Adrenal gland (tissue), 5 donors: Measurements from ENCODE around the gene TMEM50A.

Experiments
- POLR2A ChIP-seq, 2 donors: fragments of 450-650 bp; IDR thresholded peaks; one replicate each; pipeline ENCODE4 v1.6.1; 2017; ENCODE audit warnings: antibody characterized with exemption in 2 of 2, mild to moderate bottlenecking in 2 of 2, moderate library complexity in 1 of 2
- TF ChIP-seq, protein P1 (sequence below), 6 experiments: fragments of 450-650 bp in 4 of 6; fragments of 200-600 bp in 2 of 6; sonication (generic) in 1 of 6; IDR thresholded peaks; 1 replicate in 5 of 6; 2 replicates in 1 of 6; pipeline versions ENCODE4 v1.5.1 to v1.8.0; 2016 to 2021; ENCODE audit warnings: antibody characterized with exemption in 6 of 6, mild to moderate bottlenecking in 2 of 6, moderate library complexity in 1 of 6
- donor health status: DM: no; HTN: no; CAD: no.

DNA sequence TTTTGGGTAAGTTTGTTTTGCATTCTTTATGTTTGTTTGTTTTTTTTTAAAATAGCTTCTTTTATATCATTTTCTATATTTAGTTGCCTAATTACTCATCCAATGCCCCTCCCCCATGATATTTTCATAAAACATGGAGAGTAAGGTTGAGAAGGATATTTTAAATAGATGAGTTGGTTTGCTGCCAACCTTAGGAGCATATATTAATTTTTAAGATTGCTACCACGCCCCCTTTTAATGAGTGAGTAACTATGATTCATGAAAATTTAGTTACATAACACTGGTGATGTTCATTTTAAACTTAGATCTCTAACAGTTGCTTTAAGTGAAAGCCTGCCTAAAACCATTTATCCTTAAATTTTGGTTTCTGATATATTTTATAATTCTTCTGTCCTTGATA is 18.7 kb downstream of the TMEM50A start:
- TF ChIP-seq, protein P1, sequence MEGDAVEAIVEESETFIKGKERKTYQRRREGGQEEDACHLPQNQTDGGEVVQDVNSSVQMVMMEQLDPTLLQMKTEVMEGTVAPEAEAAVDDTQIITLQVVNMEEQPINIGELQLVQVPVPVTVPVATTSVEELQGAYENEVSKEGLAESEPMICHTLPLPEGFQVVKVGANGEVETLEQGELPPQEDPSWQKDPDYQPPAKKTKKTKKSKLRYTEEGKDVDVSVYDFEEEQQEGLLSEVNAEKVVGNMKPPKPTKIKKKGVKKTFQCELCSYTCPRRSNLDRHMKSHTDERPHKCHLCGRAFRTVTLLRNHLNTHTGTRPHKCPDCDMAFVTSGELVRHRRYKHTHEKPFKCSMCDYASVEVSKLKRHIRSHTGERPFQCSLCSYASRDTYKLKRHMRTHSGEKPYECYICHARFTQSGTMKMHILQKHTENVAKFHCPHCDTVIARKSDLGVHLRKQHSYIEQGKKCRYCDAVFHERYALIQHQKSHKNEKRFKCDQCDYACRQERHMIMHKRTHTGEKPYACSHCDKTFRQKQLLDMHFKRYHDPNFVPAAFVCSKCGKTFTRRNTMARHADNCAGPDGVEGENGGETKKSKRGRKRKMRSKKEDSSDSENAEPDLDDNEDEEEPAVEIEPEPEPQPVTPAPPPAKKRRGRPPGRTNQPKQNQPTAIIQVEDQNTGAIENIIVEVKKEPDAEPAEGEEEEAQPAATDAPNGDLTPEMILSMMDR (IDR thresholded peaks at IDR 0.05): no peak
- TF ChIP-seq POLR2A (IDR thresholded peaks at IDR 0.05): no peak
